H7 (cell line): ENCODE results near the gene TMEM63C. TPM values are rescaled to one million over a fixed set of nuclear protein-coding genes. Genes with fewer than 3 reads are reported as not detected.

ENCODE experiments used
- DNase-seq: peaks from one replicate; pipeline ENCODE4 v3.0.0; 2012
- H3K27me3 ChIP-seq: 2 replicates; pipeline ENCODE4 v1.6.0; 2011; ENCODE audit warnings: mild to moderate bottlenecking, low read length; ENCODE audit not compliant: control insufficient read depth, insufficient read depth
- H3K36me3 ChIP-seq: replicated peaks from 2 replicates; pipeline ENCODE4 v1.5.1; 2011; ENCODE audit warnings: low read length; ENCODE audit not compliant: control insufficient read depth, insufficient read depth
- H3K4me3 ChIP-seq: 2 replicates; pipeline ENCODE4 v1.5.1; 2011; ENCODE audit warnings: low read depth, mild to moderate bottlenecking, control low read depth, low read length, moderate library complexity; ENCODE audit not compliant: insufficient read depth
- total RNA-seq: library from RNA; depleted of rRNA; stranded (reverse); fragments of >200 nt; shearing (Covaris generic); gene quantifications from 2 replicates; pipeline ENCODE4 v1.2.3, GENCODE V29; 2014; rRNA removed

The TMEM63C gene
- 2.1 and 2.2 TPM in 2 replicates for total RNA-seq

- H3K36me3 ChIP-seq = no peaks in the 10 kb centered on the region
- H3K27me3 ChIP-seq = peaks cover 5% of the 10 kb centered on the region
- DNase-seq = peak; percentile 98
- H3K4me3 ChIP-seq = peak within 1 kb of the TSS; percentile 73
Measured at GRCh38 chr14:77181603-77182437, at the start of gene TMEM63C. TSS of gene TMEM63C (plus strand) at chr14:77181798. CDS start at chr14:77218814, 37,016 bp downstream.

GRCh38 chr14:77131871-77132486 lies 49.6 kb upstream of the TMEM63C start:
- Histone ChIP-seq H3K4me3 (no peak overlapping the region), H3K27me3 (no peaks in the 10 kb centered on the region; the same call in 1 of the 2 replicates), H3K36me3 (peaks cover 12% of the 10 kb centered on the region)
- peak; percentile 47 for DNase-seq

GRCh38 chr14:77133720-77134338 lies 47.8 kb upstream of the TMEM63C start:
- Histone ChIP-seq H3K27me3 (no peaks in the 10 kb centered on the region; the same call in 1 of the 2 replicates), H3K4me3 (no peak overlapping the region), H3K36me3 (peaks cover 26% of the 10 kb centered on the region)
- peak; percentile 92 for DNase-seq

GRCh38 chr14:77139022-77139421 lies 42.6 kb upstream of the TMEM63C start:
- Histone ChIP-seq H3K4me3 (no peak overlapping the region), H3K36me3 (peaks cover 20% of the 10 kb centered on the region), H3K27me3 (peaks cover 7% of the 10 kb centered on the region)
- no peak for DNase-seq

- Histone ChIP-seq H3K27me3 (peaks cover 7% of the 10 kb centered on the region), H3K4me3 (peak overlapping the region; percentile 81), H3K36me3 (peaks cover 20% of the 10 kb centered on the region)
- DNase-seq = peak; percentile 97
Measured at GRCh38 chr14:77139540-77140358, 41.8 kb upstream of the TMEM63C start.

GRCh38 chr14:77140359-77141213 lies 41.0 kb upstream of the TMEM63C start:
- Histone ChIP-seq H3K4me3 (peak overlapping the region; percentile 81), H3K27me3 (peaks cover 7% of the 10 kb centered on the region), H3K36me3 (peaks cover 19% of the 10 kb centered on the region)
- peak; percentile 74 for DNase-seq

GRCh38 chr14:77141214-77142004 lies 40.2 kb upstream of the TMEM63C start, which contains the start of gene ZDHHC22:
TSS of gene ZDHHC22 (minus strand) at chr14:77141791. CDS start at chr14:77139738, 2,053 bp downstream.
- peak; percentile 94 for DNase-seq
- Histone ChIP-seq H3K4me3 (peak within 1 kb of the TSS; percentile 81), H3K36me3 (peaks cover 16% of the 10 kb centered on the region), H3K27me3 (peaks cover 8% of the 10 kb centered on the region)

GRCh38 chr14:77142005-77142800 lies 39.4 kb upstream of the TMEM63C start:
- no peak for DNase-seq
- Histone ChIP-seq H3K4me3 (peak overlapping the region; percentile 81), H3K36me3 (peaks cover 12% of the 10 kb centered on the region), H3K27me3 (peaks cover 9% of the 10 kb centered on the region)

- DNase-seq = no peak
- H3K27me3 ChIP-seq = peaks cover 9% of the 10 kb centered on the region
- peaks cover 6% of the 10 kb centered on the region for H3K36me3 ChIP-seq
- H3K4me3 ChIP-seq = no peak overlapping the region; the same call in 1 of the 2 replicates
Measured at GRCh38 chr14:77143071-77143470, 38.5 kb upstream of the TMEM63C start.

- peak; percentile 28 for DNase-seq
- Histone ChIP-seq H3K27me3 (peaks cover 9% of the 10 kb centered on the region), H3K4me3 (no peak overlapping the region), H3K36me3 (no peaks in the 10 kb centered on the region)
Measured at GRCh38 chr14:77144412-77145115, 37.0 kb upstream of the TMEM63C start.

- Histone ChIP-seq H3K36me3 (no peaks in the 10 kb centered on the region), H3K4me3 (no peak overlapping the region), H3K27me3 (peaks cover 2% of the 10 kb centered on the region; the same call in 1 of the 2 replicates)
- DNase-seq = peak; percentile 21
Measured at GRCh38 chr14:77145975-77146740, 35.4 kb upstream of the TMEM63C start.
